ENCODE data around the gene BIRC5. TPM values are rescaled to one million over a fixed set of nuclear protein-coding genes. Genes with fewer than 3 reads are reported as not detected.
A peak's percentile ranks its signal among the peaks of the same experiment; 100 is the strongest.

BIRC5 gene
- 10 to 100 TPM in 2 of 4 donors, 1 to 10 TPM in 2; 2.2 to 40.6 (median 8.5) TPM for polyA plus RNA-seq
- long read RNA-seq, donor 1, result 0 reads
- long read RNA-seq, donor 2, partial matches to known transcripts, result 0 of 3 reads
- long read RNA-seq, donor 2, other reads (novel, unspliced or antisense), result 0 of 3 reads
- long read RNA-seq, donor 3, partial matches to known transcripts, result 0 of 3 reads
- long read RNA-seq, donor 3, other reads (novel, unspliced or antisense), result 0 of 3 reads
- long read RNA-seq, donor 4, partial matches to known transcripts, result 0 of 3 reads
- long read RNA-seq, donor 4, other reads (novel, unspliced or antisense), result 0 of 3 reads
- long read RNA-seq, donor 5, partial matches to known transcripts, result 0 of 1 reads
- long read RNA-seq, donor 5, other reads (novel, unspliced or antisense), result 0 of 1 reads
- long read RNA-seq, donor 6, partial matches to known transcripts, result 0 of 3 reads
- long read RNA-seq, donor 6, other reads (novel, unspliced or antisense), result 0 of 3 reads
- long read RNA-seq, donor 7, transcript BIRC5-202 (4 exons, 2,630 nt), result major isoform, 46 of 71 reads
- long read RNA-seq, donor 7, transcript BIRC5-203 (3 exons, 2,446 nt), result minor isoform, 5 of 71 reads
- long read RNA-seq, donor 7, partial matches to known transcripts, result 13 of 71 reads
- long read RNA-seq, donor 7, other reads (novel, unspliced or antisense), result 0 of 71 reads
- long read RNA-seq, donor 8, partial matches to known transcripts, result 0 of 1 reads
- long read RNA-seq, donor 8, other reads (novel, unspliced or antisense), result 0 of 1 reads
- long read RNA-seq, donor 9, partial matches to known transcripts, result 0 of 2 reads
- long read RNA-seq, donor 9, other reads (novel, unspliced or antisense), result 0 of 2 reads
- long read RNA-seq, donor 10, transcript BIRC5-202 (4 exons, 2,630 nt), result major isoform, 6 of 7 reads
- long read RNA-seq, donor 10, partial matches to known transcripts, result 0 of 7 reads
- long read RNA-seq, donor 10, other reads (novel, unspliced or antisense), result 0 of 7 reads

DNA sequence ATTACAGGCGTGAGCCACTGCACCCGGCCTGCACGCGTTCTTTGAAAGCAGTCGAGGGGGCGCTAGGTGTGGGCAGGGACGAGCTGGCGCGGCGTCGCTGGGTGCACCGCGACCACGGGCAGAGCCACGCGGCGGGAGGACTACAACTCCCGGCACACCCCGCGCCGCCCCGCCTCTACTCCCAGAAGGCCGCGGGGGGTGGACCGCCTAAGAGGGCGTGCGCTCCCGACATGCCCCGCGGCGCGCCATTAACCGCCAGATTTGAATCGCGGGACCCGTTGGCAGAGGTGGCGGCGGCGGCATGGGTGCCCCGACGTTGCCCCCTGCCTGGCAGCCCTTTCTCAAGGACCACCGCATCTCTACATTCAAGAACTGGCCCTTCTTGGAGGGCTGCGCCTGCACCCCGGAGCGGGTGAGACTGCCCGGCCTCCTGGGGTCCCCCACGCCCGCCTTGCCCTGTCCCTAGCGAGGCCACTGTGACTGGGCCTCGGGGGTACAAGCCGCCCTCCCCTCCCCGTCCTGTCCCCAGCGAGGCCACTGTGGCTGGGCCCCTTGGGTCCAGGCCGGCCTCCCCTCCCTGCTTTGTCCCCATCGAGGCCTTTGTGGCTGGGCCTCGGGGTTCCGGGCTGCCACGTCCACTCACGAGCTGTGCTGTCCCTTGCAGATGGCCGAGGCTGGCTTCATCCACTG, at the start of gene BIRC5:
Gene BIRC5 (plus strand): TSS at position 238 of the 690 bp plus-strand sequence. CDS start 64 bp downstream, at position 302.
- H3K27ac ChIP-seq (ENCODE audit: low read depth in 1 of 3, low read length in 2 of 3), result no peak within 1 kb of the TSS
- H3K36me3 ChIP-seq (ENCODE audit: control insufficient read depth in 3 of 3, insufficient read depth in 2 of 3, low read depth in 1 of 3, low read length in 3 of 3), result peaks cover 0 to 3% (median 0%) of the 10 kb centered on the region in 3 donors
- DNase-seq, result peak; percentile 85 to 86
- WGBS, 3 donors, result 0 to 1% (median 1%) methylated on average over 34 to 60 of the region's 60 CpGs
- H3K9me3 ChIP-seq (ENCODE audit: control insufficient read depth in 2 of 2, insufficient read depth in 1 of 2, low read depth in 1 of 2, low read length in 1 of 2), result no peaks in the 10 kb centered on the region
- H3K4me3 ChIP-seq (ENCODE audit: low read depth in 1 of 3, low read length in 3 of 3), result peak within 1 kb of the TSS; percentile 47 to 73 (median 68)
- H3K4me1 ChIP-seq (ENCODE audit: control insufficient read depth in 3 of 3, insufficient read depth in 2 of 3, low read depth in 1 of 3, low read length in 2 of 3), result peaks cover 0 to 8% (median 0%) of the 10 kb centered on the region in 3 donors
- no peaks in the 10 kb centered on the region for H3K27me3 ChIP-seq (ENCODE audit: control insufficient read depth in 3 of 3, insufficient read depth in 3 of 3, low read length in 3 of 3)
- no peak for FAIRE-seq

GRCh38 chr17:78164748-78165607, 49.1 kb upstream of the BIRC5 start:
- Histone ChIP-seq H3K27me3 (ENCODE audit: control insufficient read depth in 3 of 3, insufficient read depth in 3 of 3, low read length in 3 of 3) (no peaks in the 10 kb centered on the region), H3K9me3 (ENCODE audit: control insufficient read depth in 2 of 2, insufficient read depth in 1 of 2, low read depth in 1 of 2, low read length in 1 of 2) (no peaks in the 10 kb centered on the region), H3K36me3 (ENCODE audit: control insufficient read depth in 3 of 3, insufficient read depth in 2 of 3, low read depth in 1 of 3, low read length in 3 of 3) (peaks cover 0 to 39% (median 0%) of the 10 kb centered on the region in 3 donors), H3K4me3 (ENCODE audit: low read depth in 1 of 3, low read length in 3 of 3) (no peak overlapping the region), H3K4me1 (ENCODE audit: control insufficient read depth in 3 of 3, insufficient read depth in 2 of 3, low read depth in 1 of 3, low read length in 2 of 3) (peaks cover 0 to 47% (median 4%) of the 10 kb centered on the region in 3 donors), H3K27ac (ENCODE audit: low read depth in 1 of 3, low read length in 2 of 3) (no peak overlapping the region)
- DNase-seq, result no peak
- WGBS, 3 donors, result 87 to 92% (median 88%) methylated on average over 16 of the region's 16 CpGs
- no peak for FAIRE-seq

DNA sequence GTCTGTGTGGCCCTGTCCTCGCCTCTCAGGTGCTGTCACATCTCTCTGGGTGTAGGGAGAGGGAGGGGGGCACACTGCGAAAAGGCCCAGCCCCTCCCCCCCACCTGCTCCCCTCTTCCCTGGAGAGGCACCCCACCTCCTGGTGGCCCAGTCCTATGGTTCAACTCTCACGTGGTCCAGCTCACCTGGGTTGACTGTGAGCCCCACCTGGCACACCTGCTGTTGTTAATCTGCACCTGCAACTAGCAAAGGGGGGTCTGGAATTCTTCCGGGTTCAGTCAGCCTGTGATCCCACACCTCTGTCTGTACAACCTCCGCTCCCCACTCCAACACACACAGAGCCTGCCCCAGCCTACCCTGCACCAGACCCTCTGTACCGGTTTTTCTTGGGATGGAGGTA, 47.6 kb upstream of the BIRC5 start:
- Histone ChIP-seq H3K36me3 (ENCODE audit: control insufficient read depth in 3 of 3, insufficient read depth in 2 of 3, low read depth in 1 of 3, low read length in 3 of 3) (peaks cover 0 to 46% (median 2%) of the 10 kb centered on the region in 3 donors), H3K27me3 (ENCODE audit: control insufficient read depth in 3 of 3, insufficient read depth in 3 of 3, low read length in 3 of 3) (no peaks in the 10 kb centered on the region), H3K4me3 (ENCODE audit: low read depth in 1 of 3, low read length in 3 of 3) (no peak overlapping the region), H3K27ac (ENCODE audit: low read depth in 1 of 3, low read length in 2 of 3) (peak overlapping the region in 2 of 3 donors; percentile 62 to 64), H3K4me1 (ENCODE audit: control insufficient read depth in 3 of 3, insufficient read depth in 2 of 3, low read depth in 1 of 3, low read length in 2 of 3) (peaks cover 0 to 42% (median 4%) of the 10 kb centered on the region in 3 donors), H3K9me3 (ENCODE audit: control insufficient read depth in 2 of 2, insufficient read depth in 1 of 2, low read depth in 1 of 2, low read length in 1 of 2) (no peaks in the 10 kb centered on the region)
- no peak for FAIRE-seq
- DNase-seq, result peak in 1 of 2 donors; percentile 87
- 17 to 53% (median 39%) methylated on average over 6 of the region's 6 CpGs for WGBS, 3 donors

DNA sequence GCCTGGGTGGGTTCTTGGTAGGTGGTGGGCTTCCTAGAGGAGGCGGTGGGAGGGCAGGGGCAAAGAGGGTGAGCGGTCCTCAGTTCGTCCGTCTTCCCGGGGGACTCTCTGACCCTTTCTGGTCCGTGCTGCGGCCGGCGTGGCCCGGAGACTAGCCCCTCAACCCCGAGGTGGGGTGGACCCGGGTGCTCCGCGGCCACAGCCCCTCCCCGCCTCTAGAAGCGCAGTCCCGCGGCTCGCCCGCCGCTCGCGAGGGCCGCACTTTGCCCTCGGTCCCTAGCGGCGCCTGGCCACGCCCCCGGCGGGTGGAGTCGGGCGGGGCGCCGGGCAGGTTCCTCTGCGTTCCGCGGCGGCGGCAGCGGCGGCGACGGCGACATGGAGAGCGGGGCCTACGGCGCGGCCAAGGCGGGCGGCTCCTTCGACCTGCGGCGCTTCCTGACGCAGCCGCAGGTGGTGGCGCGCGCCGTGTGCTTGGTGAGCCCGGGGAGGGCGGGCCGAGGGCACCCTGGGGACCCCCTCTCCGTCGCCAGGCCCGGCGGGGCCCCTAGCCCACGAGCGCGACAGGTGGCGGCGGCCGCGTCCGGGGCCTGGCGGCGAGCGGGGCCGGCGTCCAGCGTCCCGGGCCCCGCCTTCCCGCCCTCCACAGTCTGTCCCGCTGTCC, 45.7 kb upstream of the BIRC5 start, which contains the start of gene SYNGR2:
Gene SYNGR2 (plus strand): TSS at position 340 of the 661 bp plus-strand sequence. CDS start 36 bp downstream, at position 376.
- 0 to 1% (median 0%) methylated on average over 37 to 84 of the region's 84 CpGs for WGBS, 3 donors
- FAIRE-seq, result no peak

DNA sequence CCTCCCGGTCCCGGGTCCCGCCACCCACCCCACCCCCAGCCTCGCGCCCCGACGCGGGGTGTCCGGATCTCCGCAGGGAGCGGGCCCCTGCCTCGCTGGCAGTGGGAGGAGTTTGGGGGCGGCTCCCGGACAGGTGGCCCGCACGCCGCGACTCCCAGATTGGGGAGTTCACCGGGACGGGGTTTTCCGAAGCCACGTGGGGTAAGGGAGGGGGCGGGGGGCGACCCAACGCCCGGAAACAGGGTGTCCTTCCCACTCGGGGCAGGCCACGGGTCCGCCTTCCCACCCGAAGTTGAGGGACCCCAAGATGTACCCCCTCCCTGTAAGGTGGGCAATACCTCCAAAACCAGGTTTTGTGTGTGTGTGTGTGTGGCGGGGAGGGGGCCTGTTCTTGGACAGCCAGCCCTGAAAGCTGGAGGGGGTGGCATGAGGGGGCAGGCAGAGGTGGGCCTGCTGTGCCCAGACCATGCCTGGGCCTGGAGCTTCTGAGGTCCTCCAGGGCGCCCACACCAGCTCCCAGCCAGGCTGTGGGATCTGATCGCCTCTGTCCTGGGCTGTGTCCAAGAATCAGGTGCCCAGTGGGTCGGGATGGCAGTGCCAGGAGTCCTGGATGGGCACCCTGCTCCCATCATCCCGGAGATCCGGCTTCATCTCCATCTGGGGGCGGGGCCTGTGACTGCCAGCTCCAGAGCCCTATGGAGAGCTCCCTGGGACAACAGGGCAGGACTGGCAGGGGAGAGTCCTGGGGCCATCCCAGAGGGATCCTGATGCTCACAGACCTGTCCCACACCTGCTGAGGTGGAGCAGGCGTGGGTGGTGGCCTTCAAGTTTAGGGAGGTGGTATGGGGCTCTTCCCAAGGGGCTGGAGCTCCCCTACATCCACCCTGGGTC, 44.9 kb upstream of the BIRC5 start:
- peaks cover 2 to 55% (median 15%) of the 10 kb centered on the region in 3 donors for H3K4me1 ChIP-seq (ENCODE audit: control insufficient read depth in 3 of 3, insufficient read depth in 2 of 3, low read depth in 1 of 3, low read length in 2 of 3)
- H3K36me3 ChIP-seq (ENCODE audit: control insufficient read depth in 3 of 3, insufficient read depth in 2 of 3, low read depth in 1 of 3, low read length in 3 of 3), result peaks cover 0 to 61% (median 2%) of the 10 kb centered on the region in 3 donors
- WGBS, 3 donors, result 0 to 8% (median 5%) methylated on average over 28 to 38 of the region's 38 CpGs
- H3K4me3 ChIP-seq (ENCODE audit: low read depth in 1 of 3, low read length in 3 of 3), result peak overlapping the region; percentile 86 to 91 (median 89)
- DNase-seq (peak; percentile 80 to 82), FAIRE-seq (no peak)
- H3K9me3 ChIP-seq (ENCODE audit: control insufficient read depth in 2 of 2, insufficient read depth in 1 of 2, low read depth in 1 of 2, low read length in 1 of 2), result no peaks in the 10 kb centered on the region
- no peaks in the 10 kb centered on the region for H3K27me3 ChIP-seq (ENCODE audit: control insufficient read depth in 3 of 3, insufficient read depth in 3 of 3, low read length in 3 of 3)
- peak overlapping the region; percentile 63 to 93 (median 89) for H3K27ac ChIP-seq (ENCODE audit: low read depth in 1 of 3, low read length in 2 of 3)

More for the DNA sequence above, 45.7 kb upstream of the BIRC5 start, which contains the start of gene SYNGR2:
- peak within 1 kb of the TSS; percentile 86 to 91 (median 89) for H3K4me3 ChIP-seq (ENCODE audit: low read depth in 1 of 3, low read length in 3 of 3)
- H3K36me3 ChIP-seq (ENCODE audit: control insufficient read depth in 3 of 3, insufficient read depth in 2 of 3, low read depth in 1 of 3, low read length in 3 of 3), result peaks cover 0 to 59% (median 2%) of the 10 kb centered on the region in 3 donors
- H3K4me1 ChIP-seq (ENCODE audit: control insufficient read depth in 3 of 3, insufficient read depth in 2 of 3, low read depth in 1 of 3, low read length in 2 of 3), result peaks cover 1 to 48% (median 15%) of the 10 kb centered on the region in 3 donors
- H3K27ac ChIP-seq (ENCODE audit: low read depth in 1 of 3, low read length in 2 of 3), result peak within 1 kb of the TSS; percentile 85 to 93 (median 89)
- peak; percentile 89 to 95 for DNase-seq
- no peaks in the 10 kb centered on the region for H3K27me3 ChIP-seq (ENCODE audit: control insufficient read depth in 3 of 3, insufficient read depth in 3 of 3, low read length in 3 of 3)
- no peaks in the 10 kb centered on the region for H3K9me3 ChIP-seq (ENCODE audit: control insufficient read depth in 2 of 2, insufficient read depth in 1 of 2, low read depth in 1 of 2, low read length in 1 of 2)

- Histone ChIP-seq H3K9me3 (ENCODE audit: control insufficient read depth in 2 of 2, insufficient read depth in 1 of 2, low read depth in 1 of 2, low read length in 1 of 2) (no peaks in the 10 kb centered on the region), H3K36me3 (ENCODE audit: control insufficient read depth in 3 of 3, insufficient read depth in 2 of 3, low read depth in 1 of 3, low read length in 3 of 3) (peaks cover 0 to 66% (median 2%) of the 10 kb centered on the region in 3 donors), H3K27me3 (ENCODE audit: control insufficient read depth in 3 of 3, insufficient read depth in 3 of 3, low read length in 3 of 3) (no peaks in the 10 kb centered on the region), H3K4me3 (ENCODE audit: low read depth in 1 of 3, low read length in 3 of 3) (no peak overlapping the region), H3K4me1 (ENCODE audit: control insufficient read depth in 3 of 3, insufficient read depth in 2 of 3, low read depth in 1 of 3, low read length in 2 of 3) (peaks cover 6 to 72% (median 20%) of the 10 kb centered on the region in 3 donors), H3K27ac (ENCODE audit: low read depth in 1 of 3, low read length in 2 of 3) (peak overlapping the region in 1 of 3 donors; percentile 93)
- WGBS, 3 donors, result 74 to 82% (median 80%) methylated on average over 31 of the region's 31 CpGs
- no peak for DNase-seq
- FAIRE-seq, result no peak
Measured at GRCh38 chr17:78170692-78171590, 43.1 kb upstream of the BIRC5 start.

All from small intestine (tissue), 16 donors.